DOHH2 (cell line): ENCODE data around the gene SGMS2.
"Not testable (repeated sequence)": the region's sequence is repeated elsewhere in the genome, so short reads cannot be mapped to it uniquely, and the experiment has no call there.

Experiments used
- H3F3A ChIP-seq: fragments of 200-600 bp; sonication (generic), shearing (Covaris generic); 2 replicates; pipeline ENCODE4 v1.6.0; 2016; ENCODE audit warnings: antibody characterized with exemption, mild to moderate bottlenecking; ENCODE audit not compliant: control insufficient read depth, insufficient read depth
- H3K27ac ChIP-seq: fragments of 200-600 bp; sonication (generic); 2 replicates; pipeline ENCODE4 v1.5.1; 2014; ENCODE audit warnings: low read depth, mild to moderate bottlenecking, low read length, moderate library complexity
- H3K27me3 ChIP-seq: fragments of 200-600 bp; sonication (generic); 2 replicates; pipeline ENCODE4 v1.6.1; 2014; ENCODE audit warnings: mild to moderate bottlenecking, low read length, mixed read lengths; ENCODE audit not compliant: control insufficient read depth
- H3K36me3 ChIP-seq: fragments of 200-600 bp; sonication (generic); 2 replicates; pipeline ENCODE4 v1.6.1; 2014; ENCODE audit warnings: mild to moderate bottlenecking, low read length, moderate library complexity, mixed read lengths; ENCODE audit not compliant: control insufficient read depth
- H3K4me1 ChIP-seq: fragments of 200-600 bp; sonication (generic); 2 replicates; pipeline ENCODE4 v1.6.1; 2014; ENCODE audit warnings: mild to moderate bottlenecking, low read length, mixed read lengths; ENCODE audit not compliant: control insufficient read depth
- H3K4me2 ChIP-seq: fragments of 200-600 bp; sonication (generic); 2 replicates; pipeline ENCODE4 v1.6.0; 2014; ENCODE audit warnings: mild to moderate bottlenecking, low read length, moderate library complexity
- H3K4me3 ChIP-seq: fragments of 200-600 bp; sonication (generic); 2 replicates; pipeline ENCODE4 v1.5.1; 2014; ENCODE audit warnings: mild to moderate bottlenecking, low read length, mixed read lengths
- H3K79me2 ChIP-seq: fragments of 200-600 bp; sonication (generic); 2 replicates; pipeline ENCODE4 v1.6.1; 2014; ENCODE audit warnings: mild to moderate bottlenecking, low read length, mixed read lengths; ENCODE audit not compliant: control insufficient read depth
- H3K9me2 ChIP-seq: fragments of 200-600 bp; sonication (generic); replicated peaks from 2 replicates; pipeline ENCODE4 v1.6.1; 2014; ENCODE audit warnings: mild to moderate bottlenecking, low read length, mixed read lengths; ENCODE audit not compliant: control insufficient read depth
- H3K9me3 ChIP-seq: fragments of 200-600 bp; sonication (generic); 2 replicates; pipeline ENCODE4 v1.6.1; 2014; ENCODE audit warnings: antibody characterized with exemption, low read length, mixed read lengths; ENCODE audit not compliant: control insufficient read depth, insufficient read depth
- H4K20me1 ChIP-seq: fragments of 200-600 bp; sonication (generic); 2 replicates; pipeline ENCODE4 v1.6.0; 2014; ENCODE audit warnings: low read depth, mild to moderate bottlenecking, antibody characterized with exemption, low read length, moderate library complexity; ENCODE audit not compliant: control insufficient read depth, insufficient read depth
- EZH2phosphoT487 ChIP-seq: fragments of 200-600 bp; sonication (generic); IDR thresholded peaks from 2 replicates; pipeline ENCODE4 v1.6.1; 2017; ENCODE audit warnings: borderline replicate concordance, mild to moderate bottlenecking, antibody characterized with exemption, low read length, moderate library complexity, mixed read lengths
- TF ChIP-seq, protein P1 (sequence below): fragments of 200-600 bp; sonication (generic); IDR thresholded peaks from one replicate; pipeline ENCODE4 v1.5.1; 2014; ENCODE audit warnings: antibody characterized with exemption, mild to moderate bottlenecking, low read depth, low read length; ENCODE audit not compliant: poor library complexity, severe bottlenecking

SGMS2 gene

GRCh38 chr4:107902715-107903114, 78.0 kb downstream of the SGMS2 start:
- H4K20me1 ChIP-seq = no peaks in the 10 kb centered on the region
- no peaks in the 10 kb centered on the region for H3K9me2 ChIP-seq
- no peaks in the 10 kb centered on the region; the same call in 1 of the 2 replicates for H3K9me3 ChIP-seq
- no peaks in the 10 kb centered on the region for H3K4me1 ChIP-seq
- no peaks in the 10 kb centered on the region for H3F3A ChIP-seq
- no peak overlapping the region for H3K4me2 ChIP-seq
- H3K79me2 ChIP-seq = no peaks in the 10 kb centered on the region
- TF ChIP-seq EZH2phosphoT487 = no peak
- TF ChIP-seq, protein P1, sequence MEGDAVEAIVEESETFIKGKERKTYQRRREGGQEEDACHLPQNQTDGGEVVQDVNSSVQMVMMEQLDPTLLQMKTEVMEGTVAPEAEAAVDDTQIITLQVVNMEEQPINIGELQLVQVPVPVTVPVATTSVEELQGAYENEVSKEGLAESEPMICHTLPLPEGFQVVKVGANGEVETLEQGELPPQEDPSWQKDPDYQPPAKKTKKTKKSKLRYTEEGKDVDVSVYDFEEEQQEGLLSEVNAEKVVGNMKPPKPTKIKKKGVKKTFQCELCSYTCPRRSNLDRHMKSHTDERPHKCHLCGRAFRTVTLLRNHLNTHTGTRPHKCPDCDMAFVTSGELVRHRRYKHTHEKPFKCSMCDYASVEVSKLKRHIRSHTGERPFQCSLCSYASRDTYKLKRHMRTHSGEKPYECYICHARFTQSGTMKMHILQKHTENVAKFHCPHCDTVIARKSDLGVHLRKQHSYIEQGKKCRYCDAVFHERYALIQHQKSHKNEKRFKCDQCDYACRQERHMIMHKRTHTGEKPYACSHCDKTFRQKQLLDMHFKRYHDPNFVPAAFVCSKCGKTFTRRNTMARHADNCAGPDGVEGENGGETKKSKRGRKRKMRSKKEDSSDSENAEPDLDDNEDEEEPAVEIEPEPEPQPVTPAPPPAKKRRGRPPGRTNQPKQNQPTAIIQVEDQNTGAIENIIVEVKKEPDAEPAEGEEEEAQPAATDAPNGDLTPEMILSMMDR = no peak
- no peaks in the 10 kb centered on the region for H3K36me3 ChIP-seq
- H3K27me3 ChIP-seq = peaks cover 7% of the 10 kb centered on the region; the same call in 1 of the 2 replicates
- no peak overlapping the region for H3K4me3 ChIP-seq
- no peak overlapping the region for H3K27ac ChIP-seq

DNA sequence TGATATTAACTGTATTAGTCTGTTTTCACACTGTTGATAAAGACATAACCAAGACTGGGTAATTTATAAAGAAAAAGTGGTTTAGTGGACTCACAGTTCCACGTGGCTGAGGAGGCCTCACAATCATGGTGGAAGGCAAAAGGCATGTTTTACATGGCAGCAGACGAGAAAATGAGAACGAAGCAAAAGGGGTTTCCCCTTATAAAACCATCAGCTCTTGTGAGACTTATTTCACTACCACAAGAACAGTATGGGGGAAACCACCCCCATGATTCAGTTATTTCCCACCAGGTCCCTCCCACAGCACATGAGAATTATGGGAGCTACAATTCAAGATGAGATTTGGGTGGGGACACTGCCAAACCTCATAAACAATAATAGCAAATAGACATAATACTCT, 80.3 kb downstream of the SGMS2 start:
- H3F3A ChIP-seq, H3K4me3 ChIP-seq, H3K27ac ChIP-seq, H3K4me1 ChIP-seq, H3K27me3 ChIP-seq, H3K79me2 ChIP-seq, H3K9me3 ChIP-seq, H3K36me3 ChIP-seq, H3K9me2 ChIP-seq, H3K4me2 ChIP-seq, H4K20me1 ChIP-seq: not testable (repeated sequence)

DNA sequence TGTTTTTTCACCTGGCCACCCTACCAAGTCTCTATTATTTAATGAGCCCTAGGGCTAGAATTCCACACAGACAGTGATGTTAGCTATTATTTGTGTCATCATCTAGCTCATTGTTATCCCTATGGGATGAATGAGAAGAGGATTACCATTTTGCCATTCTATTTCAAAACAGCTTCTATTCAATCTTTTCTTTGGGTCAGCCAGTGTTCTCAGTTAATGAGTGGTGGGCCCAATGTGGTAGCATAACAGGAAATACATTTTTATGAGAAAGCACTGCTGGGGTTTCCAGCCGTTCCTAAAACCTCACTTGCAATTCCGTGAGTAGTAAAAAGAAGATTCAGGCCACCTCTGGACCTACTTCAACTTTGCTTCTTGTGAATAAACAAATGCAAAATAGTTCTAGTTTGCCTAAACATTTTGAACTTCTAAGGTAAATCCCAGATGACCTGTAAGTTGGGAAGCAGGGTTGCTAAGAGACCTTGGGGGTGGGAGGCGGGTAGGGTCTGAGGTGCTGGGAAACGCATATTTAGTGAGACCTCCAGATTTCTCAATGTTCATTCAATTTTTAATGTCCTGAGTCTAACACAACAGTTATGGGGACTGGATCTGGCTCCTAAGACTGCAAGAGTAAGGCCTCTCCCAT, 81.8 kb downstream of the SGMS2 start:
- Histone ChIP-seq H3K27ac (no peak overlapping the region), H3K9me3 (no peaks in the 10 kb centered on the region), H3F3A (no peaks in the 10 kb centered on the region), H3K4me3 (no peak overlapping the region), H3K36me3 (no peaks in the 10 kb centered on the region), H3K27me3 (peaks cover 8% of the 10 kb centered on the region; the same call in 1 of the 2 replicates), H3K4me2 (no peak overlapping the region), H3K4me1 (no peaks in the 10 kb centered on the region), H3K9me2 (no peaks in the 10 kb centered on the region), H3K79me2 (no peaks in the 10 kb centered on the region), H4K20me1 (no peaks in the 10 kb centered on the region)
- TF ChIP-seq, protein P1 = no peak
- TF ChIP-seq EZH2phosphoT487 = no peak

GRCh38 chr4:107908377-107908776, 83.6 kb downstream of the SGMS2 start:
- no peaks in the 10 kb centered on the region for H4K20me1 ChIP-seq
- peaks cover 10% of the 10 kb centered on the region; the same call in 1 of the 2 replicates for H3K27me3 ChIP-seq
- no peaks in the 10 kb centered on the region for H3F3A ChIP-seq
- no peaks in the 10 kb centered on the region for H3K79me2 ChIP-seq
- H3K4me2 ChIP-seq = no peak overlapping the region
- H3K4me1 ChIP-seq = no peaks in the 10 kb centered on the region
- H3K27ac ChIP-seq = no peak overlapping the region
- no peaks in the 10 kb centered on the region for H3K9me3 ChIP-seq
- H3K9me2 ChIP-seq = no peaks in the 10 kb centered on the region
- H3K4me3 ChIP-seq = no peak overlapping the region
- no peaks in the 10 kb centered on the region for H3K36me3 ChIP-seq
- TF ChIP-seq, protein P1 = no peak
- TF ChIP-seq EZH2phosphoT487 = no peak
